Stimulated activated CD4-positive, alpha-beta T cell treated with anti-CD3 and anti-CD28 coated beads, Interleukin-2, amount 100 ng/mL, for 4 hours (primary cell): ENCODE results near the gene CCDC183.

ENCODE experiments used
- DNase-seq: peaks from one replicate; pipeline ENCODE4 v3.0.0-alpha.2; 2020; ENCODE audit warnings: low read depth

The CCDC183 gene

GRCh38 chr9:136849960-136850865 is 54.1 kb downstream of the CCDC183 start:
- no peak for DNase-seq

GRCh38 chr9:136850866-136851775 is 55.0 kb downstream of the CCDC183 start:
- no peak for DNase-seq

- no peak for DNase-seq
These were observed 56.0 kb downstream of the CCDC183 start, which contains the start of gene MAMDC4 for GRCh38 chr9:136851941-136852663. Gene MAMDC4 (plus strand): TSS chr9:136852346. CDS start chr9:136852417, 71 bp downstream.

- no peak for DNase-seq
These were observed 56.8 kb downstream of the CCDC183 start for GRCh38 chr9:136852664-136853595.

GRCh38 chr9:136853596-136854112 is 57.5 kb downstream of the CCDC183 start:
- DNase-seq: no peak

- no peak for DNase-seq
These were observed 58.1 kb downstream of the CCDC183 start for GRCh38 chr9:136854113-136854841.

GRCh38 chr9:136854842-136855460 is 58.8 kb downstream of the CCDC183 start:
- no peak for DNase-seq

GRCh38 chr9:136855461-136856078 is 59.4 kb downstream of the CCDC183 start:
- DNase-seq: no peak

- DNase-seq: no peak
These were observed 59.9 kb downstream of the CCDC183 start for GRCh38 chr9:136856079-136856476.

- no peak for DNase-seq
These were observed 60.5 kb downstream of the CCDC183 start for GRCh38 chr9:136856541-136857141.

- DNase-seq: no peak
These were observed 61.0 kb downstream of the CCDC183 start for GRCh38 chr9:136857166-136857565.
